Stimulated activated CD8-positive, alpha-beta memory T cell treated with anti-CD3 and anti-CD28 coated beads, Interleukin-12 subunit alpha, Interleukin-12 subunit beta, amount 100 ng/mL, for 24 hours (primary cell): ENCODE data around the gene ANLN.

ENCODE experiments used
- DNase-seq: peaks from one replicate; pipeline ENCODE4 v3.0.0-alpha.2; 2020; ENCODE audit errors: extremely low read depth

The ANLN gene

GRCh38 chr7:36409180-36409579 lies 19.5 kb downstream of the ANLN start:
- DNase-seq: no peak

- DNase-seq: no peak
Observed at GRCh38 chr7:36415144-36415543, 25.5 kb downstream of the ANLN start.

GRCh38 chr7:36416251-36416650 lies 26.6 kb downstream of the ANLN start:
- DNase-seq: no peak

GRCh38 chr7:36420307-36420706 lies 30.6 kb downstream of the ANLN start:
- DNase-seq: no peak

- DNase-seq: no peak
Observed at GRCh38 chr7:36422072-36422471, 32.4 kb downstream of the ANLN start.

GRCh38 chr7:36423633-36424032 lies 34.0 kb downstream of the ANLN start:
- DNase-seq: no peak

GRCh38 chr7:36430186-36430585 lies 40.5 kb downstream of the ANLN start:
- no peak for DNase-seq

GRCh38 chr7:36430881-36431280 lies 41.2 kb downstream of the ANLN start:
- DNase-seq: no peak

- DNase-seq: no peak
Observed at GRCh38 chr7:36438211-36438610, 48.5 kb downstream of the ANLN start.

GRCh38 chr7:36439624-36440023 lies 50.0 kb downstream of the ANLN start:
- DNase-seq: no peak

- DNase-seq: no peak
Observed at GRCh38 chr7:36440880-36441279, 51.2 kb downstream of the ANLN start.

- no peak for DNase-seq
Observed at GRCh38 chr7:36441344-36442022, 51.8 kb downstream of the ANLN start.

GRCh38 chr7:36448781-36449379 lies 59.2 kb downstream of the ANLN start:
- no peak for DNase-seq

GRCh38 chr7:36449685-36450084 lies 60.0 kb downstream of the ANLN start:
- DNase-seq: no peak

GRCh38 chr7:36453769-36454168 lies 64.1 kb downstream of the ANLN start:
- no peak for DNase-seq

- no peak for DNase-seq
Observed at GRCh38 chr7:36455646-36456045, 66.0 kb downstream of the ANLN start.

GRCh38 chr7:36456138-36456537 lies 66.5 kb downstream of the ANLN start:
- DNase-seq: no peak

GRCh38 chr7:36456548-36456947 lies 66.9 kb downstream of the ANLN start:
- DNase-seq: no peak

GRCh38 chr7:36459236-36459960 lies 69.7 kb downstream of the ANLN start:
- DNase-seq: no peak

- DNase-seq: no peak
Observed at GRCh38 chr7:36460811-36461429, 71.3 kb downstream of the ANLN start.

GRCh38 chr7:36462551-36463137 lies 73.0 kb downstream of the ANLN start:
- DNase-seq: no peak

GRCh38 chr7:36464271-36464670 lies 74.6 kb downstream of the ANLN start:
- DNase-seq: no peak
